CD14-positive monocyte (primary cell): ENCODE data around the gene PTGR2. TPM values are rescaled to one million over a fixed set of nuclear protein-coding genes. Genes with fewer than 3 reads are reported as not detected.

ENCODE experiments used
- DNase-seq, 3 donors: peaks; one replicate each; pipeline ENCODE4 v3.0.0-alpha.2; 2011 to 2022
- H2AFZ ChIP-seq: 2 replicates; pipeline ENCODE4 v1.6.0; 2012; ENCODE audit warnings: mild to moderate bottlenecking, low read depth, low read length, inconsistent platforms; ENCODE audit not compliant: insufficient read depth, poor library complexity, severe bottlenecking
- H3K27ac ChIP-seq, 2 donors: 1 replicate in 1 of 2; 2 replicates in 1 of 2; pipeline ENCODE4 v1.5.1; 2012 to 2013; ENCODE audit warnings: low read length in 2 of 2, control low read depth in 1 of 2, inconsistent platforms in 1 of 2, low read depth in 1 of 2, mild to moderate bottlenecking in 1 of 2
- H3K27me3 ChIP-seq, 2 donors: one replicate each; pipeline versions ENCODE4 v1.6.0 to v1.6.1; 2011 to 2013; ENCODE audit warnings: low read length in 2 of 2; ENCODE audit not compliant: control insufficient read depth in 2 of 2, insufficient read depth in 2 of 2
- H3K36me3 ChIP-seq, 2 donors: replicated peaks in 1 of 2; 1 replicate in 1 of 2; 2 replicates in 1 of 2; pipeline versions ENCODE4 v1.5.1 to v1.6.1; 2012 to 2013; ENCODE audit warnings: low read length in 2 of 2, control low read depth in 1 of 2, inconsistent platforms in 1 of 2, mild to moderate bottlenecking in 1 of 2; ENCODE audit not compliant: insufficient read depth in 2 of 2, control insufficient read depth in 1 of 2
- H3K4me1 ChIP-seq, 2 donors: 1 replicate in 1 of 2; 2 replicates in 1 of 2; pipeline versions ENCODE4 v1.5.1 to v1.6.1; 2012 to 2013; ENCODE audit warnings: low read length in 2 of 2, control low read depth in 1 of 2, inconsistent platforms in 1 of 2, mild to moderate bottlenecking in 1 of 2, moderate library complexity in 1 of 2; ENCODE audit not compliant: insufficient read depth in 2 of 2, control insufficient read depth in 1 of 2
- H3K4me2 ChIP-seq: replicated peaks from 2 replicates; pipeline ENCODE3; 2012; ENCODE audit warnings: low read length, moderate library complexity, mild to moderate bottlenecking; ENCODE audit not compliant: poor library complexity, severe bottlenecking; ENCODE audit errors: extremely low read depth
- H3K4me3 ChIP-seq, 3 experiments: fragments of 200-600 bp in 1 of 3; sonication (generic) in 1 of 3; replicated peaks in 1 of 3; 1 replicate in 2 of 3; 2 replicates in 1 of 3; pipeline ENCODE4 v1.5.1; 2011 to 2013; ENCODE audit warnings: low read length in 3 of 3, mild to moderate bottlenecking in 3 of 3, control low read depth in 2 of 3, low read depth in 2 of 3, inconsistent platforms in 1 of 3, moderate library complexity in 1 of 3
- H3K79me2 ChIP-seq: 2 replicates; pipeline ENCODE4 v1.6.0; 2012; ENCODE audit warnings: mild to moderate bottlenecking, control low read depth, inconsistent platforms, low read length, moderate library complexity; ENCODE audit not compliant: insufficient read depth
- H3K9ac ChIP-seq: 2 replicates; pipeline ENCODE4 v1.6.0; 2017; ENCODE audit warnings: low read length, mild to moderate bottlenecking; ENCODE audit not compliant: insufficient read depth, poor library complexity, severe bottlenecking
- H3K9me3 ChIP-seq, 2 donors: replicated peaks in 1 of 2; 1 replicate in 1 of 2; 2 replicates in 1 of 2; pipeline versions ENCODE4 v1.5.1 to v1.6.1; 2012 to 2013; ENCODE audit warnings: low read length in 2 of 2, control low read depth in 1 of 2; ENCODE audit not compliant: control insufficient read depth in 1 of 2, insufficient read depth in 1 of 2
- H4K20me1 ChIP-seq: 2 replicates; pipeline ENCODE4 v1.6.0; 2012; ENCODE audit warnings: mild to moderate bottlenecking, low read length, control low read depth, moderate library complexity; ENCODE audit not compliant: insufficient read depth
- H3K27ac Mint-ChIP-seq, 7 donors: one replicate each; pipeline ENCODE4 v1.8.0; 2020; ENCODE audit warnings: mild to moderate bottlenecking in 7 of 7, mixed read lengths in 7 of 7, moderate library complexity in 6 of 7, inconsistent platforms in 2 of 7
- H3K27me3 Mint-ChIP-seq, 3 donors: one replicate each; pipeline ENCODE4 v1.8.0; 2021 to 2022; ENCODE audit warnings: low read depth in 3 of 3, mild to moderate bottlenecking in 3 of 3, mixed read lengths in 3 of 3, moderate library complexity in 3 of 3, inconsistent platforms in 1 of 3
- H3K36me3 Mint-ChIP-seq, 2 donors: one replicate each; pipeline ENCODE4 v1.8.0; 2020; ENCODE audit warnings: mixed read lengths in 2 of 2, inconsistent platforms in 1 of 2, mild to moderate bottlenecking in 1 of 2
- H3K4me1 Mint-ChIP-seq: one replicate; pipeline ENCODE4 v1.8.0; 2020; ENCODE audit warnings: mild to moderate bottlenecking, mixed read lengths
- H3K4me3 Mint-ChIP-seq, 2 donors: one replicate each; pipeline ENCODE4 v1.8.0; 2020; ENCODE audit warnings: mild to moderate bottlenecking in 2 of 2, mixed read lengths in 2 of 2, moderate library complexity in 1 of 2
- H3K9me3 Mint-ChIP-seq, 7 donors: one replicate each; pipeline ENCODE4 v1.8.0; 2020 to 2022; ENCODE audit warnings: mixed read lengths in 7 of 7, mild to moderate bottlenecking in 6 of 7, moderate library complexity in 6 of 7, inconsistent platforms in 2 of 7
- WGBS: methylation state at CpG from one replicate; pipeline ENCODE4 v1.1.5; 2013; ENCODE audit warnings: missing lambda C conversion rate; ENCODE audit not compliant: insufficient coverage; 5-methylcytosine and 5-hydroxymethylcytosine counted together
- intact Hi-C, 2 donors: fragments of 100-400 bp; cut with micrococcal nuclease; formaldehyde crosslinking; loops; one replicate each; pipeline versions ENCODE4 v1.15.0 to v1.15.1; 2023
- polyA plus RNA-seq, 3 donors: library from polyadenylated mRNA; depleted of rRNA in 1 of 3; unstranded in 2 of 3; stranded (reverse) in 1 of 3; fragments of 300-500 nt in 2 of 3; fragments of >200 nt in 1 of 3; fragmentation: Illumina TruSeq in 2 of 3; gene quantifications; 1 replicate in 2 of 3; 2 replicates in 1 of 3; pipeline ENCODE4 v1.2.3, GENCODE V29; 2012 to 2021
- TF ChIP-seq, protein P1 (sequence below): fragments of 200-600 bp; IDR thresholded peaks from one replicate; pipeline ENCODE4 v1.8.0; 2022; ENCODE audit warnings: antibody characterized with exemption, mild to moderate bottlenecking

Gene PTGR2
- polyA plus RNA-seq, 3 donors = 1.1 to 3.8 (median 1.1) TPM

DNA sequence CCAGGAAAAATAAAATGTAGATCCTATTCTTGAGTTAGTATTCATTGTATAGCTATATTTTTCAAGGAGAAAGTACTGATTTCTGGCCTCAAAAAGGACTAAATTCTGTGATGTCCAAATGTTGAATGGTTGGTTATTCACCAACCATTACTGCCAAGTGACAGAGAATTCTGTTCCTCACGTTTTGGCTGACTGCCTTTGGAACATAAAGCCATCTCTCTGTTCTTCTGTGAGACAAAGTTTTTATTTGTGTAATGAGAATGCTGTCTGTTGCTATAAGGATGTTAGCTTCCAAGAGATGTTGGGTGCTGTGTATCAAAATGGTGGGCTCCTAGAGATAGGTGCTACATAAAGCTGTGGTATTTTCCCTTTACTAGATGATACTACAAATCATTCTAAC is 44.3 kb downstream of the PTGR2 start:
- H3K9me3 Mint-ChIP-seq = no peaks in the 10 kb centered on the region
- H3K27ac ChIP-seq = no peak overlapping the region
- H3K4me2 ChIP-seq = no peak overlapping the region
- H3K27me3 Mint-ChIP-seq = no peaks in the 10 kb centered on the region
- intact Hi-C loops = no loop called here
- no peak overlapping the region for H2AFZ ChIP-seq
- no peaks in the 10 kb centered on the region for H3K9me3 ChIP-seq
- no peaks in the 10 kb centered on the region for H3K4me1 ChIP-seq
- no peak for DNase-seq
- H3K36me3 Mint-ChIP-seq = peaks cover 56 to 83% of the 10 kb centered on the region in 2 donors
- WGBS = no CpG with 5 or more reads among the region's 1 CpG
- peaks cover 52% of the 10 kb centered on the region for H4K20me1 ChIP-seq
- H3K4me3 Mint-ChIP-seq = no peak overlapping the region
- peaks cover 1% of the 10 kb centered on the region for H3K4me1 Mint-ChIP-seq
- H3K27ac Mint-ChIP-seq = no peak overlapping the region
- TF ChIP-seq, protein P1, sequence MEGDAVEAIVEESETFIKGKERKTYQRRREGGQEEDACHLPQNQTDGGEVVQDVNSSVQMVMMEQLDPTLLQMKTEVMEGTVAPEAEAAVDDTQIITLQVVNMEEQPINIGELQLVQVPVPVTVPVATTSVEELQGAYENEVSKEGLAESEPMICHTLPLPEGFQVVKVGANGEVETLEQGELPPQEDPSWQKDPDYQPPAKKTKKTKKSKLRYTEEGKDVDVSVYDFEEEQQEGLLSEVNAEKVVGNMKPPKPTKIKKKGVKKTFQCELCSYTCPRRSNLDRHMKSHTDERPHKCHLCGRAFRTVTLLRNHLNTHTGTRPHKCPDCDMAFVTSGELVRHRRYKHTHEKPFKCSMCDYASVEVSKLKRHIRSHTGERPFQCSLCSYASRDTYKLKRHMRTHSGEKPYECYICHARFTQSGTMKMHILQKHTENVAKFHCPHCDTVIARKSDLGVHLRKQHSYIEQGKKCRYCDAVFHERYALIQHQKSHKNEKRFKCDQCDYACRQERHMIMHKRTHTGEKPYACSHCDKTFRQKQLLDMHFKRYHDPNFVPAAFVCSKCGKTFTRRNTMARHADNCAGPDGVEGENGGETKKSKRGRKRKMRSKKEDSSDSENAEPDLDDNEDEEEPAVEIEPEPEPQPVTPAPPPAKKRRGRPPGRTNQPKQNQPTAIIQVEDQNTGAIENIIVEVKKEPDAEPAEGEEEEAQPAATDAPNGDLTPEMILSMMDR = no peak
- H3K36me3 ChIP-seq = peaks cover 77 to 93% of the 10 kb centered on the region in 2 donors
- H3K27me3 ChIP-seq = no peaks in the 10 kb centered on the region
- peaks cover 42% of the 10 kb centered on the region for H3K79me2 ChIP-seq
- no peak overlapping the region for H3K9ac ChIP-seq
- no peak overlapping the region for H3K4me3 ChIP-seq

DNA sequence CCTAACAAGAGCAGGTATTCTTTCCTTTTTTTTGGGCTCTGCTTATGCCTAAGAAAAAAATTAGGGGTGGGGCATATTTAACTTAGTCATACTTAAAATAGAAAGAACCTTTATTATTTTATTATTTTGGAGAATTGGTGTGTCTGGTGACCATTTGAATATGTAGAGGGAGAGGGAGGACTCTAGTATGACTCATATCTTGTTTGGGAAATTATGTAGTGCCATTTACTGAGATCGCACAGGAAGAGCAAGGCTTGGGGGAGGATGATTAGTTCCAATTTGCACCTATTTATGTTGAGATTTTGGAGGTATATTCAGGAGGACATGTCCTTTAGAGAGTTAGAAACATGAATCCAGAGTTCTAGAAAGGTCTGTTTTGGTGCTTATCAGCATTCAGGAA is 44.9 kb downstream of the PTGR2 start:
- peaks cover 48% of the 10 kb centered on the region for H4K20me1 ChIP-seq
- WGBS = 89% methylated on average over 1 of the region's 1 CpG
- no peak overlapping the region for H3K9ac ChIP-seq
- Mint-ChIP-seq H3K9me3 (no peaks in the 10 kb centered on the region), H3K27me3 (no peaks in the 10 kb centered on the region), H3K36me3 (peaks cover 60 to 84% of the 10 kb centered on the region in 2 donors), H3K27ac (peak overlapping the region in 4 of 7 donors; percentile 2 to 71 (median 40)), H3K4me1 (peaks cover 1% of the 10 kb centered on the region), H3K4me3 (no peak overlapping the region)
- no peak for DNase-seq
- H3K36me3 ChIP-seq = peaks cover 79 to 96% of the 10 kb centered on the region in 2 donors
- no peak overlapping the region for H2AFZ ChIP-seq
- no peaks in the 10 kb centered on the region for H3K9me3 ChIP-seq
- H3K4me1 ChIP-seq = no peaks in the 10 kb centered on the region
- H3K27ac ChIP-seq = no peak overlapping the region
- TF ChIP-seq, protein P1 = no peak
- no peaks in the 10 kb centered on the region for H3K27me3 ChIP-seq
- no peak overlapping the region for H3K4me2 ChIP-seq
- no peak overlapping the region for H3K4me3 ChIP-seq
- peaks cover 38% of the 10 kb centered on the region for H3K79me2 ChIP-seq
- intact Hi-C loops = no loop called here
